GM18526 (cell line): Measurements from ENCODE around the gene DAZAP1.

Experiments used
- POLR2A ChIP-seq: IDR thresholded peaks from 3 replicates; pipeline ENCODE4 v1.6.1; 2011; ENCODE audit not compliant: insufficient read length; ENCODE audit errors: extremely low read depth

Gene DAZAP1

GRCh38 chr19:1410789-1411188 is 3.4 kb downstream of the DAZAP1 start:
- no peak for TF ChIP-seq POLR2A

- TF ChIP-seq POLR2A, result no peak
These were observed 4.1 kb downstream of the DAZAP1 start for GRCh38 chr19:1411255-1412191.

GRCh38 chr19:1412323-1412923 is 5.0 kb downstream of the DAZAP1 start:
- TF ChIP-seq POLR2A, result no peak

GRCh38 chr19:1412995-1413800 is 5.8 kb downstream of the DAZAP1 start:
- no peak for TF ChIP-seq POLR2A

- no peak for TF ChIP-seq POLR2A
These were observed 8.8 kb downstream of the DAZAP1 start for GRCh38 chr19:1416014-1416841.

GRCh38 chr19:1417145-1417544 is 9.8 kb downstream of the DAZAP1 start:
- TF ChIP-seq POLR2A, result no peak

GRCh38 chr19:1417681-1418495 is 10.5 kb downstream of the DAZAP1 start:
- no peak for TF ChIP-seq POLR2A

- TF ChIP-seq POLR2A, result no peak
These were observed 11.1 kb downstream of the DAZAP1 start for GRCh38 chr19:1418496-1418775.

GRCh38 chr19:1418951-1419738 is 11.8 kb downstream of the DAZAP1 start:
- TF ChIP-seq POLR2A, result no peak

- TF ChIP-seq POLR2A, result no peak
These were observed 13.2 kb downstream of the DAZAP1 start for GRCh38 chr19:1420590-1420989.

GRCh38 chr19:1421218-1421957 is 14.0 kb downstream of the DAZAP1 start:
- no peak for TF ChIP-seq POLR2A

- no peak for TF ChIP-seq POLR2A
These were observed 14.5 kb downstream of the DAZAP1 start for GRCh38 chr19:1421958-1422305.

- TF ChIP-seq POLR2A, result no peak
These were observed 15.0 kb downstream of the DAZAP1 start for GRCh38 chr19:1422360-1422759.

- no peak for TF ChIP-seq POLR2A
These were observed 15.6 kb downstream of the DAZAP1 start for GRCh38 chr19:1422943-1423342.
